ENCODE results near the gene EIF5.

The EIF5 gene

DNA sequence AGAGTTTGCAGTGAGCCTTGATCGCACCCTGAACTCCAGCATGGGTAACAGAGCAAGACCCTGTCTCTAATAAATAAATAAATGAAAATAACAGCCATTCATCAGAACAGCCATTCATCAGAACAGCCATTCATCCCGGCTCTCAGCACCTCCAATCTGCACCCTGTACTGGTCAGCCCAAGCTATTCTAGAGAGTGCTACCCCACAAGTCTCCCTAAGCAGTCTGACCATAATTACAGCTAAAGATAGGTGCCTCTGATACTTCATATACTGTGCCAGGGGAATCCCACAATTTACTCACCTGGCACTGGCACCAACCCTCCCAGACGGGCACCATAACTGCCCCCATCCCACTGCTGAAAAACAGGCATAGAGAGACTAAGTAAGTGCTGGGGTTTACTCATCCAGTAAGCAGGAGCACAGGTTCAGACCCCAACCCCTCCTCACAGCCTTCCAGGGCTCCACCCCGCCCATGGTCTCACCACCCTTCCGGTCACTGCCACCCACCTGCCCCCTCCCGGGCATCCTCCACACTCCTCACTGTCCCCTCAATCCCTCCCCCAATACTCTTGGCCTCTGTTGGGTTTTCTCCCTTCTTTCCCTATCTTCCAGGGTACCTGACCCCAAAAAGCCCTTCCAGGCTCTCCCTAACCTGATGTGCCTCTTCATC lies 15.2 kb upstream of the EIF5 start:
- Histone ChIP-seq H4K20me1 (ENCODE audit: control insufficient read depth, insufficient read depth, low read depth, low read length) (no peaks in the 10 kb centered on the region), H3K36me3 (ENCODE audit: control insufficient read depth, low read length) (no peaks in the 10 kb centered on the region), H3K9me2 (replicated peaks; ENCODE audit: control insufficient read depth, low read length) (no peaks in the 10 kb centered on the region), H3K79me2 (ENCODE audit: control insufficient read depth, low read length) (no peaks in the 10 kb centered on the region), H3K9me3 (ENCODE audit: control insufficient read depth, insufficient read depth, low read length) (no peaks in the 10 kb centered on the region), H3K4me2 (ENCODE audit: low read length) (no peak overlapping the region), H3K27me3 (ENCODE audit: control insufficient read depth, low read length) (peaks cover 41% of the 10 kb centered on the region), H3F3A (ENCODE audit: control insufficient read depth, insufficient read depth) (no peaks in the 10 kb centered on the region), H3K27ac (ENCODE audit: low read depth, low read length) (no peak overlapping the region), H3K4me1 (ENCODE audit: control insufficient read depth, low read length) (no peaks in the 10 kb centered on the region), H3K4me3 (ENCODE audit: low read length) (no peak overlapping the region)
- TF ChIP-seq EZH2phosphoT487 (IDR thresholded peaks at IDR 0.05; ENCODE audit: borderline replicate concordance, low read length) (no peak), CTCF (IDR thresholded peaks at IDR 0.05; ENCODE audit: low read depth, low read length, poor library complexity, severe bottlenecking) (no peak)

GRCh38 chr14:103319422-103319821 lies 14.6 kb upstream of the EIF5 start:
- H3F3A ChIP-seq (ENCODE audit: control insufficient read depth, insufficient read depth) = no peaks in the 10 kb centered on the region
- H3K9me3 ChIP-seq (ENCODE audit: control insufficient read depth, insufficient read depth, low read length) = no peaks in the 10 kb centered on the region
- TF ChIP-seq CTCF (IDR thresholded peaks at IDR 0.05; ENCODE audit: low read depth, low read length, poor library complexity, severe bottlenecking) = no peak
- no peak for TF ChIP-seq EZH2phosphoT487 (IDR thresholded peaks at IDR 0.05; ENCODE audit: borderline replicate concordance, low read length)
- H3K4me2 ChIP-seq (ENCODE audit: low read length) = no peak overlapping the region
- peaks cover 41% of the 10 kb centered on the region for H3K27me3 ChIP-seq (ENCODE audit: control insufficient read depth, low read length)
- no peaks in the 10 kb centered on the region for H3K9me2 ChIP-seq (replicated peaks; ENCODE audit: control insufficient read depth, low read length)
- no peaks in the 10 kb centered on the region for H4K20me1 ChIP-seq (ENCODE audit: control insufficient read depth, insufficient read depth, low read depth, low read length)
- H3K27ac ChIP-seq (ENCODE audit: low read depth, low read length) = no peak overlapping the region
- H3K4me3 ChIP-seq (ENCODE audit: low read length) = no peak overlapping the region
- H3K36me3 ChIP-seq (ENCODE audit: control insufficient read depth, low read length) = no peaks in the 10 kb centered on the region
- no peaks in the 10 kb centered on the region for H3K4me1 ChIP-seq (ENCODE audit: control insufficient read depth, low read length)
- H3K79me2 ChIP-seq (ENCODE audit: control insufficient read depth, low read length) = no peaks in the 10 kb centered on the region

GRCh38 chr14:103326078-103326477 lies 8.0 kb upstream of the EIF5 start:
- TF ChIP-seq CTCF (IDR thresholded peaks at IDR 0.05; ENCODE audit: low read depth, low read length, poor library complexity, severe bottlenecking) (no peak), EZH2phosphoT487 (IDR thresholded peaks at IDR 0.05; ENCODE audit: borderline replicate concordance, low read length) (no peak)
- no peaks in the 10 kb centered on the region for H3K36me3 ChIP-seq (ENCODE audit: control insufficient read depth, low read length)
- peaks cover 13% of the 10 kb centered on the region for H3K4me1 ChIP-seq (ENCODE audit: control insufficient read depth, low read length)
- H3K9me2 ChIP-seq (replicated peaks; ENCODE audit: control insufficient read depth, low read length) = no peaks in the 10 kb centered on the region
- H3K27me3 ChIP-seq (ENCODE audit: control insufficient read depth, low read length) = peaks cover 12% of the 10 kb centered on the region
- H3K79me2 ChIP-seq (ENCODE audit: control insufficient read depth, low read length) = no peaks in the 10 kb centered on the region
- no peak overlapping the region for H3K4me2 ChIP-seq (ENCODE audit: low read length)
- H3K4me3 ChIP-seq (ENCODE audit: low read length) = no peak overlapping the region
- no peaks in the 10 kb centered on the region for H4K20me1 ChIP-seq (ENCODE audit: control insufficient read depth, insufficient read depth, low read depth, low read length)
- no peak overlapping the region for H3K27ac ChIP-seq (ENCODE audit: low read depth, low read length)
- H3F3A ChIP-seq (ENCODE audit: control insufficient read depth, insufficient read depth) = no peaks in the 10 kb centered on the region
- H3K9me3 ChIP-seq (ENCODE audit: control insufficient read depth, insufficient read depth, low read length) = peaks cover 5% of the 10 kb centered on the region; the same call in 1 of the 2 replicates
